SIG-M5 (cell line): Measurements from ENCODE around the gene MEIS2.

Experiments used
- DNase-seq: peaks from one replicate; lab custom pipeline; 2025; lab: John Stamatoyannopoulos, UW

MEIS2 gene

DNA sequence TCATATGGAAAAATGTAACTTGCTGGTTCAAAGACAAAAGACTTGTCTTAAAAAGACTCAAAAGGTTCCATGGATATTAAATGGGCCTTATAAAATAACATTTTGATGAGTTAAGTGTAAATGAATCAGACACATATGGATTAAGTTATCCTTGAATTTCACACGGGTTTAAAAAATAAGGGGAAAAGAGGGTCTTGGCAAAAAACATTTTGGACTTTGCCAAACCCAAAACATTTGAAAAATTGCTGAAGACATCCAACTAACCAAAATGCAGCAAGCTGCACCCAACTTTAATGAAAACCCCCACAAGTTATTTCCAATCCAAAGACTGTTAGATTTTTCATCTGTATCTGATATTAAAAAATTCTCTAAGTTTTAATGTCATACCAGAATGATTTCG, 200.7 kb downstream of the MEIS2 start:
- no peak for DNase-seq

DNA sequence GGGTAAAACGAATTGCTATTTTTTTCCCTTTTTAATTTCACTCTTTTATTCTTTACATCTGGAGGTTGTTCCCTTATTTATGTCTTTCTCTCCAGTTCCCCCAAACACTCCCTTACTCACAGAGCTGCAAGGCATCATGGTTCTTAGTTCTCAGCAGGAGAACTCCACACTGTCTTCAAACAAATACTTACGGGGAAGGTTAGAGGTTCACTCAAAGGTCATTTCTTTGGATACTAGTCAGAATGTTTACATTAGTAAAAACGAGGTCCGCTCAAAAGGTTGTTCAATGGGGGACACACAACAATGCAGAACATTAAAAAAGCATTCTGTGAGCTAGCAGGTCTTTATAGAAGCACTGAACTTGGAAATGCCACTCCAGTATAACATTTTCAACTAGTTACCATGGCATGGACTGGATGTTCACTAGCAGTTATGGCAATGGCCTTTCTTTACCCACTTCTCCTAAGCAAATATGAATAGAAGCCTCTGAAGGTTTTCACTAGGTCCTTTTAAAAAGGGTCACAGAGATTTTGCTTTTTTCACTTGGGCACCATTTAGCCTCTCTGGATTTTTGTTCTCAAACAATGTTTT, 201.7 kb downstream of the MEIS2 start:
- DNase-seq, result no peak

DNA sequence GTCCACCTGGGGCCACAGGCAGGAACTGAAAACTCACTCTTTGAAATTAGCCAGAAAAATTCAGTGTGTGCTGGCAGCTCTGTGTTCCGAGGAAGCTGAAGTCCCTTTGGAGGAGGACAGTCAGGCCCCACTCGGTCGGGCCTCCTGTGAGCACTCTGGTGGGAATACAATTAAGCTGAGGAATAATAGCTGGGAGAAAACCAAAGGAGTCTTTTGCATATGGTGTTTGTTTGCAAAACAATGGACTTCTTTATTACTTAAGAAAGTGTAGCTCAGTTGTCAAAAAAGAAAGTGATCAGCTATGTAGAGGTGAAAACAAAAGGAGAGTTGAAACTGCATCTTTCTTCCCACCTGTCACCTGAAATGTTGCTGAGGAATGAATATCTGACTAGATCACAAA, 202.5 kb downstream of the MEIS2 start:
- DNase-seq, result no peak

DNA sequence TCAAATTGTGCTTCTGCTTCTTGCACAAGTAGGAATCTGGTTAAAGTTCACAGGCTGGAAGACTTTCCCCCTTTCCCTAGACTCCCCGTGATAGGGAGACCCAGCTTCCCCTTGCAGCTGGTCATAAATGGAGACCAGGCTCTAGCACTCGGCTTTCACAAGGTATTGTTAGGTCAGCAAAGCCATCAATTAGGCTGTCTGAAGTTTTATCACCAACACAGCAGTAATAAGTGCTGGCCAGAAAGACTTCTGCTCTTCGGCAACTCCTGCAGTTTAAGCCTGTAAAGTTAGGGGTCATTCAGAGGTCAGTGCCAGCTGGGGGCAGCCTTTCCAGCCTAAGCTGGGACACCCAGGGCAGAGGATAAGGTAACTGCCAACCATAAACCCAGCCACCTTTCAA, 203.4 kb downstream of the MEIS2 start:
- DNase-seq, result no peak

DNA sequence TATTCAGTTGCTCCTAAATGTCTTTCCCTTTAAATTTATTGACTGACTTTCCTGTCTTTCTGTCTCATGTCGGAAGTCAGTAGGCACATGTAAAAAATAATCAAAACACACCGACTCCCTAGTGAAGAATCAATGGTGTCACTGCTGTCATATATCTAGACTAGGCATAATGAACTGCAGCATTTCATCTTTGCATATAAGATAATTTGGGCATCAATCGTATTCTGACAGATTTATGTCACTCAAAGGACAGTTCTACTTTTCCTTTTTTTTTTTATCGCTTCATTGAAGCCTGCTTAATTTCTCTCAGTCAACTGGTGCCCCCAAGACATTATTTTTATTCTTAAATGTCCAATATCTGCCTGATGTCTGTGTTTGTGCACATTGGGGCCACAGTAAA, 206.3 kb downstream of the MEIS2 start:
- DNase-seq, result no peak

DNA sequence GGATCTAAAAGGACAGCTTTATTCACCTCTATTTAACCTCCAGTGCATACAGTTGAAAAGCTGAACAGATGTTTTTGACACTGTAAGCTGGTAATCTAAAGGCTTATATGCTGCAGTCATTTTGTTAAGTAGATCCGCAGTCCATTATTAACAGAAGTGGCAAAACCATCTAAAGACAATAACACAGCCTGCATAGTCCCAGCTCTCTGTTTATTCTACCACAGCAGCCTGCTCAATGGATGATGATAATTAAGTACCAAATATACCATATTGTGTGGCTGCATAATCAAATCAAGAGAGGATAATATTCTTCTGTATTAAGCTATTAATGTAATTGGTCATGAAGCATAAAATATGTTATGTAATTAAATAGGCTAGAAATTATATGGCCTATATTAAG, 207.1 kb downstream of the MEIS2 start:
- no peak for DNase-seq

DNA sequence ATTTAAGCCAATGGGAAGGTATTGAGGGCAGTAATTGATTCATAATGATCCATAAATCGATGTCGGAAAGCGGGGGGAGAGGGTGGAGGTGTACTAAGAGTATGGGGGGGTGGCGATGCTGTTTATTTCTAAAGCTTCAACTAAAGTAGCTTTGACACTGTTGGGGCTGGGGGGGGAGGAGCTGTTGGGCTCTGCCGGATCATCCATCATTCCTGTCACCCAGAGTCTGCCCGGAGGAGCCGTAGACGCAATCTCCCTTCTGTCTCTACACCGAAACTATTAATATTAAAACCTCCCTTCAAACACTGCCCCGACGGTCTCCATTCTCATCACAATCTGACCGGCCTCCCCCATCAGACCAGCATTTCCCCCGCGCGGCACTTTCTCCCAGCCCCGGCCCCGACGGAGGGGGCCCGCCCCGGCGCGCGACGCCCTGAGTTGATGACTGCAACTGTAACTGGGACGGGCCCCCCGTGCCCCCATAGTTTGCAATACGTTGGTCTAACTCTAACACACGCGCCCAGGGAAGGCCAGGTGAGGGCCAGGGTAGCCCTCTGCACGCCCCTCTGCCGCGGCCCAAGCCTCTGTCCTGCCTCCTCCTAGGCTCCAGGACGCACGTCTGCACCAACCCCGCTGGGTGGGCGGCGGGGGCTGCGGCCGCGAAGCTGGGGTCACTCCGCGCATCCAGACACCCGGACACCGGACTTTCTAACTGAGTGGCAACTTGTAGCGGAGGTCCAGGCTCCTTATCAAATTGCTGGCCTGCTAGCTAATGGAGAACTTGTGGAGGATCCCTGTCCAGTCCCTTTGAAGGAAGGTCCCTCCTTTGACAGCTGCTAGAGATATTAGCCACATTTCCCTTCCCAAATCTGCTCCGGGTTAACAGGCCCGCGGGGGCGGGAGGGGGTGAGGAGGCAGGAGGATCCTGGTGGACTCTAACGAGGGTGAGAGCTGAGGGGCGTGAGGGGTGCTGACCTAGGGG, 212.0 kb downstream of the MEIS2 start:
- no peak for DNase-seq

DNA sequence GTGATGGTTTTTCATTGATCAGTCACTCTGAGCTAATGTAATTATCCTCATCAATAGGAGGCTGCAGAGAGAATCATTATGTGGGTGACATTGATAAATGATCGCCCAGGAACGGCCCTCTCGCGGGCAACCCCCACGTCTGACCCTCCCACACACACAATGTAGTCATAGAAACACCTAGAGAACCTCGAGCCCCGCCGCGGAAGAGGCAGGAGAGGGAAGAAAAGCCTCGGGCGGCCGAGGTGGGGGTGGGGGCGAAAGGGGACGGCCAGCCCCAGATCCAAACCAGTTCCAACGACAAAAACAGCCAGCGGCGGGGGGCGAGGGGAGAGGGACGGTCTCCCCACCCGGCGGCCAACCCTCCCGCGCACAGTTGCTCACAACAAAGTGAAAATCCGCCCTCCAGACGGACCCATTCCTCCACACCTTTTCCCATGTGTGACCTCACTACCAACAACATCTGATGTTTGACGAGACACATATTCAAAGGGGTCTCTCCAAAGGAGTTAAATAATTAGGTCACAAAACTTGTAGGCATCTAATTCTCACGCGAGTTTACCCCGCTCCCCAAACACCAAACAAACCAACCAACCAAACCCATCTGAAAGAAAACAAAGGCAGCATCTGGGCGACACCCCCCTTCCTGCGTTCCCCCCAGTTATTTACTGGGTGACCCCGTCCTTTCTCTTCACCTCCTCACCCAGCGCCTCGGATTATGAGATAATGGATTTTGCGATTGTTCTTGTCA, 213.0 kb downstream of the MEIS2 start:
- DNase-seq, result no peak

DNA sequence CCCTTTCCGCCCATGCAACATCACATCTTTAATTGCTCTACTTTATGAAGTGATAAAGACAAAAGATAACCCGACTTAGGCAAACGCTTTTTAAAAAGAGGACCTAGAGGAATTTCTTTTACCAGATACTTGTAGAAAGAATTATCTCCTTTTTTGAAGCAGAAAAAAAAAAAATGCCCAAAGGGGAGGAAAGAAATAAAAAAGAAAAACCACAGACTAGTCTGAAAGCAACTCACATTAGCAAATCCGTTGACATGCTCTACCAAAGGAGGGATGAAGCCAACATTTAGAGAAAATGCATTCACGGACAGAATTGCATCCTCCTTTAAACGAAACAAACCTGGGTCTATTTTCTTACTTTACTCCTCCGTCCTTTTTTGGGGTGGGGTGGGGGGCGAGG, 213.6 kb downstream of the MEIS2 start:
- no peak for DNase-seq

DNA sequence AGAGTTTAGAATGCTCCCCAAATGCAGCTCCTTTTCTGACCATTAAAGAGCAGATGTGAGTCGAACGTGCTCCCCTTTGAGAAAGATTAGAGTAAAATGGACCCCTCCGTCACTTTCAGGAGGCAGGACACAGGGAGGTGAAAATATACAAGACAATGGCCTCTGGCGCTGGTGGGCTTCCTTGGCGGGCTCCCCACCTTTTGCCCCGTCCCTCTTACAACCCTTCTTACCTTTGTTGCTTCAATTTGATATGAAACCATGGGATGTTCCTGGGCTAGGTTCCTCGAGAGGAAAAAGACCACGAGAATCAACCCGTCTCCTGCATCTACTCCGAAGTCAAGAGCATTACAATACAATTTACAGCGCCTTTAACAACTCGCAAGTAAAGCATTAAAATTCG, 214.2 kb downstream of the MEIS2 start:
- no peak for DNase-seq

DNA sequence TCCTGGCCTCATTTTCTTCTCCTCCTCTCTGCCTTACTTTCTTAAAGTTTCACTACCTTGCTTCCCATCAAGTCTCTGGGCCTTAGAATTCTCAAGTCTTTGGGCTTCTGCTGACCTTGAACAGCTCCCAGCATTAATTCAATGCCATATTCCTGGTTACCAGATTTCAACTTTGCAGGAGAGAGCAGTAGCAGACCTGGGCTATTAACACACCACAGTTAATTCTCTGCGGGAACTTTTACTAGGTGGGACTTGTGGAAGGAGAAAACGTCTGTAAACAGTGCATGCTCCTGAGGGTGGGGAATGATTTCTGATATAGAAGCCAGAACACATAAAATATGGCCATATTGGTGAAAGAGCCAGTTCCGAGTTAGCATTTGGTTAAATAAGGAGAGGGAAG, 214.6 kb downstream of the MEIS2 start:
- no peak for DNase-seq

DNA sequence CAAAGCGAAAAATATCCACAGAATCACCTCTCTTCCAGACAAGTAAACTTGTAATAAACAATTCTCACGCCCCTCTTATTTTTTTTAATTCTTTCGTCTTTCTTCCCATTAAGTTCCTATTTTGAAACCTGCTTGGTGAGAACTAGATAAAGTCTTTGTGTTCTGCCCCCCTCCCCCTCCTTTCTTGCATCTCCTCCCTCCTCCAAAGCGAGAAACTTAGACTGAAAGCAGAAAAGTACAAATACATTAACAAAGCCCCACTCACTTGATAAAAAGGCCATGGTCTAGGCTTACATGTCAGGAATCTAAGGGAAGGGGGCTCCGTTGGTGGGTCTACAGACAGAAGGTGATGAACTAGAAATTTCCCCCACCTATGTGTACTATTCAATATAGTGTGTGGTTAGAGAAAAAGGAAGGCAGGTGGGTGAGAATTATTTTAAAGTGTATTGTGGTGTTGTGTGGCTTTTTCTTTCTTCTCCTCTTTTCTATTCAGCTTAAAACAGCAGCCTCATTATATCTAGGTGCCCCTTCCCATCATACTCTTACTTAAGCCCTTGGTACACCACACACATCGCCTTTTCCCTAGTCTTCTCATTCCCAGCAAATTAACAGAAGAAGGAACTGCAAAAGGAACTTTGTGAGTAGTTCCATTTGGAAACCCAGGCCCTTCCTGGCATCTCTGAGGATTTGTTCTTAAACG, 215.3 kb downstream of the MEIS2 start:
- no peak for DNase-seq

DNA sequence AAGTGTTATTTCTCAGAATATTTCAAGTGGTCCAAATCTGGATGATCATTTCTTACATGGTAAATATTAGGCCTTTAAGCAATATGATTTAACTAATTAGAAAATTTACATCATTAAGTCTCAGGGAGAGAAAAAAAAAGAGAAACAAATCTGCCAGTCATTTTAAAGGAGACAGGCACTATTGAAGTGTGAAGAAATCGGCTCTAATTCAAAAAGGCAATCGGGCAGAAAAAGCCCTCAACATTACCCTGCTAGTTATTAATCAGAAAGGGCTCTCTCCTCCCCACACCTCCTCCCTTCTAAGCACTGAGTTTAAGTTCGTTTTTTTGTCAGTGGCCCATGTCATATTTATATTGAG, 215.9 kb downstream of the MEIS2 start:
- DNase-seq, result no peak

DNA sequence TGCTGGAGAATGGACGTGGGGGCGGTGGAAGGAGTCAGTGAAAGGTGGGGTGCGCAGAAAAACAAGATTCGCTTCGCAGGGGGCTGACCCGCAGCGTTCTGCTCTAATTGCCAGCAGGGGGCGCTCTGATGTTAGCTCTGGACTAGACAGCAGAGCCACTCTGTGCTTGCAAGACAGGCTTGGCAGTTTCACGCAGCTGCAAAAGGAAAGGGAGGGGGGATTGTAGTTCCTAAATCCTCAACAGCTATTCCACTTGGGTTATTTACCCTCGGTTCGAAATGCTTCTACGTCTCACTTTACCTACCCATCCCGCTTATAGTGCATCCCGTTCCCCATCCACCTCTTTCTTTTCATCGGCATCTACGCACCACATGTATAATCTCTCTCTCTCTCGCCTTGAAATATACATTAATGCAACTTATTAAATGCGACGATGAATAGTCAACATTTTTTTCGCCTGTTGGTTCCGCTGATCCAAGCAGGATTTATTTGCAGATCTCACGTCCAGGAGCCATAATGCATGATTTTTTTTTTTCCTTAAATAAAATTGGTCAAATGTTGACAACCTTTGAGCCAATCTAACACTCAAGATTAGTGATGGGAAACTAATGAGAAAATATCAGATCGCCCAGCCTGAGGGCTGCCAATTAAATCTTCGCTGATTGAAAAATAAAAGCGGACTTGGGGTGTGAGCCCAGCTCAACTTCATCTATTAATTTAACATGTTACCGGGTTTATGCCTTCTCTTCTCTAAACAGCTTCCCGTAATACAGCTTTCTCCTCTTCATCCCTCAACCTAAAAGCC, 216.4 kb downstream of the MEIS2 start:
- DNase-seq, result peak; percentile 25

DNA sequence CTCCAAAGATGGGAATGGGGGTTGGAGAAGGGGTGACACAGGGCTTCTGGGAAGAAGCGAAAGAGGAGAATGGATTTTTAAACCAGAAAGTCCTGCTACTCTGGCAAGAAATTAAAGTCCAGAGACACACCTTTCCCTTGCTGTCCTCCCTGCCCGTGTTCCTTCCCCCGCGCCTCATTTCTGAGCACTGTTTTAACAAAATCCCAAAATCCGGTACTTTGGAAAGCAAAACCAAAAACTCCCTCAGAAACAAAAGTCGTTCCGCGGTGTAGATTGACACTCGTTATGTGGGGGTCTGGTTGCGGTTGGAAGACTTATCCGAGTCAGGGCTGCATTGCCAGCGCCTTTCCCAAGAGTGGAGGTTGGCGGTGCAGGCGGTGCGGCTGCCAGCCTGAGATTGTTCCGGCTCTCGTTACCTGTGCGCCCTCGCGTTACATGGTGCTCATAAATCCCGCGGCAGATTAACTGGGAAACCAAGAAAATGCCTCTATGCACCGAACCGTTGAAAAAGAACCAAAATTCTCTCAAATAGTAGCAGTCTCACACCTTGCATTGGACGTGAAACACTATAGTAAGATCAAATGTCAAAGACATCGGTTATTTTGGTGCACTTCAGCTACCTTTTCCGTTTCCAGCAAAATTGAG, 217.7 kb downstream of the MEIS2 start:
- no peak for DNase-seq

DNA sequence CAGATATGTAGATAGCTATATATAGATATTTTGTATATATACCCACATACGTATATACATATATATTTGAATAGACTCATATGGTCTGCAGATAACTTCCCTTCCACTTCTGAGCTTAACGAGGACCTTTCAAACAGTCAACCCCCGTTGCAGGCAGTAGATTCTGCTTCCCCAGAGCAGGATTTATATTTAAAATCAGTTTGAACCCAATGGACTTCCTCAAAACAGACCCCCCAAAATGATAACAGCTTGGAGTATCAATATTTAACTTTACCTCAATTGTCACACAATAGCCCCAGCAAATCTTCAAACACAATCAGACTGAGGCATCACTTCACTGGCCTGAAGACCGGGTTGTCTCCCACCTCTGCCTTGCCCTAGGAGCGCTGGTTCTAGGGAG, 218.3 kb downstream of the MEIS2 start:
- DNase-seq, result no peak

DNA sequence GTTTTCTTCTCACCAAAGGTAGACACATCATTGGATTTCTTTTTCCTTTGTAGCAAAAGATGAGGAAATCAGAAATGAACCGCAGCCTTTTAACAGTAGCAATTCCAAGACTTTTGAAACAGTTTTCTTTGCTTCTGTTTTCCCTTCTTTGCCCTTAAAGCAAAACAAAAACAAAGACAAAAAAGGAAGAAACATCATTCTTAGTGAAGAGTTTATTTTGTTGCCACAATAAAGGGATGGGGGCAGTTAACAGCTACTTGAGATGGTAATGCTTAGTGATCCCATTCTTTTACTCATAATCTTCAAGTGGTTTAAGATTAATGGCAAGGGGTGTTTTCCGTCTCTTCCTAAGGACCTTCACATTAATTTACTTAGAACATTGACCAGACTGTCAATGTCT, 218.8 kb downstream of the MEIS2 start:
- no peak for DNase-seq

DNA sequence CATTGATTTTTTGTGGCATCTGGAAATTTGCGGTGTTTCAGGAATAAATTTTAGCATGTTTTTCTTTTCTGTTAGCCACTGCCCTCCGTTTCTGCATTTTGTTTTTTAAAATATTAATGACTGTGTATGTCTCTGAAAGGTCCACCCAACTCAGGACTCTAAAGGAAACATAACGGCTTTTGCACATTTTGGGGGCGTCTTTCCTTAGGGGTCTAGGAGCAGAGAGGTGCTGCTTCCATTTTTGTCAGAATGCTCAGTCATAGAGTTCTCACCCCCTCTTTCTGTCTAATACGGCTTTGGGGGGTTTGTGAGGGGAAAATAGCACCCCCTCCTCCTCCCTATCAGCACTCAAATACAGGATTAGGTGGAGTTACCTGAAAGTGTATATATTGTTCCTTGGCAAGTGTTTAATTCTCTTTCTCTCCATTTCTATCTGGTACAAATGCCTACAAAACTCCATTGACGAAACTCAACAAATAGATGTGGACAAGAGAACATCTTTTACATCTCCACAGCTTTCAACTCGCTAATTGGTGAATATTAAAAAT, 219.4 kb downstream of the MEIS2 start:
- DNase-seq, result no peak

DNA sequence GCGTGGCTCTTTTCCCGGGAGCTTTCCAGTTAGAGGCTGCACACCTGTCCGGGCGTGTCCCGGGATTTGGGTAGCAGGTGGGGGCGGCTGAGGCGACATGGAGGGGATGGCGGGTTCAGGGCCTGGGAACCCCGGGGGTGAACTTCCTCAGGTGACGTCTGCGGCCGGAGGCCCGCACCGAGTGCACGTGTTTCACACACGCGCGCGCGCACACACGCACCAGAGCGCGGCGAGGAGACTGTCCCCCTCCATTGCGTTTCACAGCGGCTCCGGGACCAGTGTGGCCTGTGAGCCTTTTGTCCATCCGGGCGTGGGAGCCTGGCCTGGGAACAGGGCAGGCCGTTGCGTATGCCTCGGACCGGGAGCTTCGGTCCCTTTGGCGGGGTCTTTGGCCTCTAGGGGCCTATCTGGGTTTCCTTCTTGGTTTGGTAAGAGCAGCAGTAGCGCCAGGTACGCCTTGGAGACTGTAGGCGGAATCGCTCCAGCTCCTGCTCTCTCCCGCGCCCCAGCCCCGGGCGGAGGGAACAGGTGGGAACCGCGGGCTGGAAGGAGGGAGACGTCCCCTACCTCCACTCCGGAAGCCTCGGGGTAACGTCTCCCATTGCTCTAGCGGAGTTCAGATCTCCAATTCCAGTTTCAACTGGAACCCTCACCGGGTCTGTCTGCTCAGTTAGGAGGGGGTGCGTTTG, 220.0 kb downstream of the MEIS2 start:
- no peak for DNase-seq

DNA sequence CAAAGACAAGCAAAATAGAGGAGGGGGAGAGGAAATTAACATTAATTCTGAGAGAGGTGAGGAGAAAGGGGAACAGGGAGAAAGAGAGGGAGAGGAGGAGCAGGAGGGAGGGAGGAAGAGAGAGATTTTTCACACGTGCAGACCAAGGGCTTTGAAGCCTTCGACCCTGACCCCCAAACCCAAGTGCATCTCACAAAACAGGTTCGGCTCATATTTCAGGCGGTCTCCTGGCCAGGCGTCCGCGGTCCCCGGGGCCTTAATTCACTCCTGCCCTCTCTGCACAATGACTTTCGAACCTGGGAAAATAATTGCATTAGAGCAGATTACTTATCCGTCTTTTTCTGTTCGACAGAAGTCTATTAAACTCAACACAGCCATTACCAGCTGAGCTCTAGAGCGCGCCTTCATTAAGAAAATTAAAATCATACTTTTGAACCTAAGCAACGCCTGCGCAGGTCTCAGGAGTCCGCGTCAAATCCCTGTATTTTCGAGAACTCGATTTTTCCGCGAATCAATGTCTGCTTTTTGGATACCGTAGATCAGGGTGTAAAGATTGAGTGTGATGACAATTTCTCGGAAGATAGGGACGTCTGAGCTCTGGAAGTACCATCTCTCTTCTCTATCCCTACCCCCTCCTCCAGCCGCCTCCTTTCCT, 220.7 kb downstream of the MEIS2 start:
- no peak for DNase-seq
